Kidney (tissue), 14 donors: ENCODE results near the gene BBS2. TPM values are rescaled to one million over a fixed set of nuclear protein-coding genes. Genes with fewer than 3 reads are reported as not detected.

ENCODE experiments used
- DNase-seq, 5 donors: peaks; one replicate each; pipeline ENCODE4 v3.0.0-alpha.2; 2013 to 2020
- FAIRE-seq: peaks from 2 replicates; lab custom pipeline; 2012; peaks lifted over from hg19 to GRCh38; lab: Jason Lieb, UNC
- H3K27ac ChIP-seq, 2 donors: one replicate each; pipeline ENCODE4 v1.7.0; 2013; ENCODE audit warnings: low read depth in 2 of 2, low read length in 2 of 2, inconsistent platforms in 1 of 2
- H3K27me3 ChIP-seq: one replicate; pipeline ENCODE4 v1.7.1; 2013; ENCODE audit warnings: low read length, inconsistent platforms; ENCODE audit not compliant: control insufficient read depth, insufficient read depth
- H3K36me3 ChIP-seq, 3 donors: one replicate each; pipeline versions ENCODE4 v1.7.0 to v1.7.1; 2013; ENCODE audit warnings: low read length in 3 of 3, control low read depth in 1 of 3, inconsistent platforms in 1 of 3; ENCODE audit not compliant: insufficient read depth in 3 of 3, control insufficient read depth in 2 of 3
- H3K4me1 ChIP-seq, 3 donors: one replicate each; pipeline versions ENCODE4 v1.7.0 to v1.7.1; 2013; ENCODE audit warnings: low read length in 3 of 3, inconsistent platforms in 1 of 3, low read depth in 1 of 3; ENCODE audit not compliant: control insufficient read depth in 2 of 3, insufficient read depth in 2 of 3
- H3K4me3 ChIP-seq, 3 donors: one replicate each; pipeline versions ENCODE4 v1.7.0 to v1.8.1; 2013; ENCODE audit warnings: low read length in 3 of 3, control low read depth in 1 of 3, inconsistent platforms in 1 of 3
- H3K9ac ChIP-seq, 3 donors: one replicate each; pipeline versions ENCODE4 v1.7.0 to v1.7.1; 2013; ENCODE audit warnings: low read length in 3 of 3, control low read depth in 1 of 3, inconsistent platforms in 1 of 3
- H3K9me3 ChIP-seq, 3 donors: one replicate each; pipeline versions ENCODE4 v1.7.0 to v1.7.1; 2013; ENCODE audit warnings: low read length in 3 of 3, control low read depth in 1 of 3, inconsistent platforms in 1 of 3; ENCODE audit not compliant: control insufficient read depth in 2 of 3, insufficient read depth in 1 of 3
- intact Hi-C: fragments of 100-400 bp; cut with DNase I; formaldehyde crosslinking; loops from one replicate; pipeline ENCODE4 v1.11.1; 2022
- polyA plus RNA-seq: library from polyadenylated mRNA; stranded (reverse); fragments of 350-450 nt; fragmentation: Illumina TruSeq; extraction: RNeasy Lipid Tissue Mini Kit (QIAGEN cat#74804); gene quantifications from one replicate; pipeline ENCODE4 v1.2.3, GENCODE V29; 2014; ENCODE audit warnings: low read depth, low replicate concordance; ENCODE audit not compliant: insufficient read depth
- total RNA-seq: library from RNA; stranded (reverse); fragmentation: NEBNext Ultra II Directional; extraction: Animal tissue kit (Norgen Biotek cat#: 25700); gene quantifications from one replicate; pipeline ENCODE4 v1.2.1, GENCODE V29; 2021
- TF ChIP-seq, protein P1 (sequence below): IDR thresholded peaks from 3 replicates; pipeline ENCODE4 v1.5.1; 2012; ENCODE audit warnings: mild to moderate bottlenecking, moderate library complexity, borderline replicate concordance; ENCODE audit not compliant: insufficient read depth; ENCODE audit errors: extremely low read depth
- donor health status: control.
- donor health status: control.
- donor health status: control.
- donor health status: control.
- donor health status: control.
- donor health status: DM: yes; HTN: yes; CAD: no.
- donor health status: Normal renal cell carcinoma (clear cell type).

BBS2 gene
- total and polyA plus RNA-seq, 2 donors from 2014 or later = 46.5 to 64.2 TPM

DNA sequence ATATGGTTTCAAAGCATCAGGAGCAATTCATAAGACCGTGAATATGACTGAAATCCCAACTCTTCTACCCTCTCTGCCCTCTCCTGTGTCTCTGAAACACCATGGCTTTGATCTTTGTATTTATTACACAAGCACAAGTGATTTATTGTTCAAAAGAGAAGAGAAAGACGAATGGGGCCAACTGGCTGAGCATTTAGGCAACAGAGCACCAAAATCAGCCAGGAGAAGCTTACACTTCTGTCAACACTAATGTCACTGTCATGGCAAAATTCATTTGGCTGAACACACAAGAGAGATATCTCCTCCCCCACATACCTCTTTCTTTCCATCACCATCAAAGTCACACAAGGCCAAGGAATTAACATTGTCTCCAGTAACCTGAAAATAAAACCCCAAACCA lies 9.3 kb downstream of the BBS2 start:
- Histone ChIP-seq H3K4me1 (peaks cover 0 to 6% (median 2%) of the 10 kb centered on the region in 3 donors), H3K9ac (no peak overlapping the region), H3K36me3 (peaks cover 6 to 38% (median 14%) of the 10 kb centered on the region in 3 donors), H3K27ac (no peak overlapping the region), H3K4me3 (no peak overlapping the region), H3K9me3 (no peaks in the 10 kb centered on the region), H3K27me3 (no peaks in the 10 kb centered on the region)
- no peak for FAIRE-seq
- intact Hi-C loops = no loop called here
- DNase-seq = no peak
- TF ChIP-seq, protein P1, sequence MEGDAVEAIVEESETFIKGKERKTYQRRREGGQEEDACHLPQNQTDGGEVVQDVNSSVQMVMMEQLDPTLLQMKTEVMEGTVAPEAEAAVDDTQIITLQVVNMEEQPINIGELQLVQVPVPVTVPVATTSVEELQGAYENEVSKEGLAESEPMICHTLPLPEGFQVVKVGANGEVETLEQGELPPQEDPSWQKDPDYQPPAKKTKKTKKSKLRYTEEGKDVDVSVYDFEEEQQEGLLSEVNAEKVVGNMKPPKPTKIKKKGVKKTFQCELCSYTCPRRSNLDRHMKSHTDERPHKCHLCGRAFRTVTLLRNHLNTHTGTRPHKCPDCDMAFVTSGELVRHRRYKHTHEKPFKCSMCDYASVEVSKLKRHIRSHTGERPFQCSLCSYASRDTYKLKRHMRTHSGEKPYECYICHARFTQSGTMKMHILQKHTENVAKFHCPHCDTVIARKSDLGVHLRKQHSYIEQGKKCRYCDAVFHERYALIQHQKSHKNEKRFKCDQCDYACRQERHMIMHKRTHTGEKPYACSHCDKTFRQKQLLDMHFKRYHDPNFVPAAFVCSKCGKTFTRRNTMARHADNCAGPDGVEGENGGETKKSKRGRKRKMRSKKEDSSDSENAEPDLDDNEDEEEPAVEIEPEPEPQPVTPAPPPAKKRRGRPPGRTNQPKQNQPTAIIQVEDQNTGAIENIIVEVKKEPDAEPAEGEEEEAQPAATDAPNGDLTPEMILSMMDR = no peak

DNA sequence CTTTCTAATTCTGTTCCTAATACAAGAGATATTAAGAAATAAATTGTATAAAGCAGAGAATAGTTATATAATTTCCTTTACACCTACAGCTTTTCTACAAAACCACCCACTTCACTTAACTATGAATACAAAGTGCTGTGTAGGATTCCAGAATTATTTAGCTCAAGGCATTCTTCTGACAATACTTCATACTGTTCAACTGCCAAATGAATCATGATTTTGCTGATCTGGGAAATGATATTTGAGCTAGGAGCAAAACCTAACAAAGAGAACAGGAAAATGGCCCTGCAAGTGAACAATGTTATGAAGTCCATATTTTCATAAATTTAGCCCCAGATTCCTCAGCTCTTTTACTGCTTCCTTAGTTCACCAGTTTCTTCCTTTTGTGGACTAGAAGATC lies 12.9 kb downstream of the BBS2 start:
- Histone ChIP-seq H3K4me3 (no peak overlapping the region), H3K27ac (no peak overlapping the region), H3K27me3 (no peaks in the 10 kb centered on the region), H3K4me1 (no peaks in the 10 kb centered on the region), H3K9ac (no peak overlapping the region), H3K9me3 (no peaks in the 10 kb centered on the region), H3K36me3 (peaks cover 8 to 66% (median 27%) of the 10 kb centered on the region in 3 donors)
- intact Hi-C loops = no loop called here
- TF ChIP-seq, protein P1 = no peak
- no peak for FAIRE-seq
- DNase-seq = no peak

DNA sequence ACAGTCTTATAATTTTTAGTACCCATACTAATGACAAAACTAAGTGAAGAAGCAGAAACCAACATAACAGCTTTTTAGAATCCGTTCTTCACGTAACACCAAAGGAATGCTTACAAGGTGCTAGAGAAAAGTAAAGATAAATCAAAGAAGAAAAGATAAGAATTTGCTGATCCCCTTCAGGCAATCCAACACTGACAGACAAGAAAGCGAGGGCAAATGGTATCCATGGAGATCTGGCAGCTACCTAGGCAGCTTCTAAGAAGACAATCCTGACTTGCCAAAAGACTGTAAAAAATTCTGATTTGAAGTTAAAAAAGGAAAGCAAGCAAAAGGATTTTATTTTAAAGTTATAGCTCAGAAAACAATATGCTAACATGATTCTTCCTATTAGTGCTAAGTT lies 14.6 kb downstream of the BBS2 start:
- FAIRE-seq (no peak), DNase-seq (no peak)
- Histone ChIP-seq H3K4me1 (no peaks in the 10 kb centered on the region), H3K9ac (no peak overlapping the region), H3K27me3 (no peaks in the 10 kb centered on the region), H3K9me3 (no peaks in the 10 kb centered on the region), H3K4me3 (no peak overlapping the region), H3K27ac (no peak overlapping the region), H3K36me3 (peaks cover 11 to 74% (median 39%) of the 10 kb centered on the region in 3 donors)
- TF ChIP-seq, protein P1 = no peak
- intact Hi-C loops = no loop called here

DNA sequence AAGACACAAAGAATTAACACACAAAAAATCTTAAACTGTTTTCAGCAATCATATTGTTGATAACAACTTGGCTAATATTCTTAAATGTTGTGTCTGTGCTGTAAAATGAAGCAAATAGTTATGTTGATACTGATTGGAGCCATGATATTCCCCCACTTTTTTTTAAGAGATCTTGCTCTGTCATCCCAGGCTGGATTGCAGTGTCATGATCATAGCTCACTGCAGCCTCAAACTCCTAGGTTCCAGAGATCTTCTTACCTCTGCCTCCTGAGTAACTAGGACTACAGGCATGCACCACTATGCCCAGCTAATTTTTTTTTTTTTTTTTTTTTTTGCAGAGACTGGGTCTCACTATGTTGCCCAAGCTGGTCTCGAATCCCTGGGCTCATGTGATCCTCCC lies 26.0 kb downstream of the BBS2 start:
- TF ChIP-seq, protein P1 = no peak
- Histone ChIP-seq H3K4me1 (no peaks in the 10 kb centered on the region), H3K9ac (no peak overlapping the region), H3K27me3 (no peaks in the 10 kb centered on the region), H3K9me3 (no peaks in the 10 kb centered on the region), H3K36me3 (peaks cover 2 to 22% (median 19%) of the 10 kb centered on the region in 3 donors), H3K4me3 (no peak overlapping the region), H3K27ac (no peak overlapping the region)
- FAIRE-seq (no peak), DNase-seq (no peak)
- intact Hi-C loops = no loop called here
